ENCODE measurements around the gene ANKRD30A.
"Not testable (repeated sequence)": the region's sequence is repeated elsewhere in the genome, so short reads cannot be mapped to it uniquely, and the experiment has no call there.

ANKRD30A gene

GRCh38 chr10:37125191-37125732 lies at the start of gene ANKRD30A:
Gene ANKRD30A, plus strand, starts transcription at chr10:37125598. Its CDS starts 190 bp downstream, at chr10:37125788.
- H3K4me3 ChIP-seq (ENCODE audit: low read depth, low read length), result no peak within 1 kb of the TSS
- no peak for TF ChIP-seq CTCF (conservative IDR thresholded peaks at IDR 0.05; ENCODE audit: low read depth, low read length)
- no peak for DNase-seq (ENCODE audit: low read depth)

- DNase-seq (ENCODE audit: low read depth), result not testable (repeated sequence)
These were observed 49.3 kb upstream of the ANKRD30A start for GRCh38 chr10:37076083-37076482.

DNA sequence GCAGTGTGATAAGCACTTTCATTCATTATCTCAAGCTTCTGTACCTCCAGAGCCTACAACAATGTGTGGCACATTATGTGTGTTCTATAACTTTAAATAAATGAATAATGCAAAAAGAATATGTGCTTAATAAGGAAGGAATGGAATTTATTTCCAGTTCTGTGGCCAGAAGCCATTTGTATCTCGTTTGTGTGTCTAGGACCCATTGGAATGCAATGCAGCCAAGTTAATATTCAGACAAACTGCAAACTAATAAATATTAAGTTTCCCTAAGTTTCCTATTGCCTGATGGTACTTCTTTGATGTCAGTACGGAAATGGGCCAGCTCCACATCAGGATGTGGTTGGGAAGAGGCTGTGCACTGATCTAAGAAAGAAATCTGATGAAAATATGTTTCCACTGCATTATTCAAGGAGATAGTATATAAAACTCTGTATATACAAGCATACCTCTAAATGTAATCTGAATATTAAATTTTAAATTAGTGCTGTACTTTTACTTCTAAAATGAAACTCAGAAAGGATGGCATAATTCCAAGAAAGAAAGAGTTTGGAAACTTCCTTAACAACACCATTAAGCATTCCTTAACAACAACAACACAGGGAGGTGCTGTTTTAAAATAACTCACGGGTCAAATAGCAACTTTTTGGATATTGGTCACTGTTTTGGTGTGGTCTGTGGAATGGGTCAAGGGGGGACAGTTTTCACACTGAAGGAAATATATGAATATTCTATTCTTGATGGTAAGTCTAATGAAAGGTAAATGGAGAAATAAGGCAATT lies 29.4 kb upstream of the ANKRD30A start:
- TF ChIP-seq CTCF (conservative IDR thresholded peaks at IDR 0.05; ENCODE audit: low read depth, low read length), result no peak
- H3K4me3 ChIP-seq (ENCODE audit: low read depth, low read length), result no peak overlapping the region
- DNase-seq (ENCODE audit: low read depth), result no peak

More at GRCh38 chr10:37076083-37076482, 49.3 kb upstream of the ANKRD30A start:
- H3K4me3 ChIP-seq (ENCODE audit: low read depth, low read length), result not testable (repeated sequence)

- DNase-seq (ENCODE audit: low read depth), result no peak
- no peak for TF ChIP-seq CTCF (conservative IDR thresholded peaks at IDR 0.05; ENCODE audit: low read depth, low read length)
- no peak overlapping the region for H3K4me3 ChIP-seq (ENCODE audit: low read depth, low read length)
These were observed 24.1 kb upstream of the ANKRD30A start for GRCh38 chr10:37101261-37101660.

GRCh38 chr10:37109000-37109399 lies 16.4 kb upstream of the ANKRD30A start:
- TF ChIP-seq CTCF (conservative IDR thresholded peaks at IDR 0.05; ENCODE audit: low read depth, low read length), result no peak
- H3K4me3 ChIP-seq (ENCODE audit: low read depth, low read length), result no peak overlapping the region
- no peak for DNase-seq (ENCODE audit: low read depth)

DNA sequence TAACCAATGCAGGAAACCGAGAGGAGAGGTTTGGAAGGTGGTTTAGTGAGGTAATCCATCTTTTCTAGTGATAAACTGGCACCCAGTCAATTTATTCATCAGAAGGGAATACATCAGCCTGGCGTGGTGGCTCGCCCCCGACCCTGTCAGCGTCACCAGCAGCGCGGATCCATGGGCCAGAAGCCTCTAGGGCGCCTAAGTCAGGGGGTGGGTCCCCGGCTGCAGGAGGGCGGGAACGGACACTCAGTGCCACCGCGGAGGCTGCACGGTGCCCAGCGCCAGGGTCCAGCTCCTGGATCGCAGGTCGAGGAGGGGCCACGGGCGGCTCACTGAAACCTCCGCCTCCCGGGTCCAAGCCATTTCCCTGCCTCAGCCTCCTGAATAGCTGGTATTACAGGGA lies 866 bp upstream of the ANKRD30A start:
- H3K4me3 ChIP-seq (ENCODE audit: low read depth, low read length), result no peak overlapping the region
- DNase-seq (ENCODE audit: low read depth), result no peak
- TF ChIP-seq CTCF (conservative IDR thresholded peaks at IDR 0.05; ENCODE audit: low read depth, low read length), result no peak

GRCh38 chr10:37125921-37126320 lies 523 bp downstream of the ANKRD30A start:
- DNase-seq (ENCODE audit: low read depth), result no peak
- no peak for TF ChIP-seq CTCF (conservative IDR thresholded peaks at IDR 0.05; ENCODE audit: low read depth, low read length)
- H3K4me3 ChIP-seq (ENCODE audit: low read depth, low read length), result no peak overlapping the region
